Globus pallidus (tissue), 1 donor: ENCODE measurements around the gene PEAK3.

Experiments used
- DNase-seq: peaks from one replicate; pipeline ENCODE4 v3.0.0-alpha.2; 2015; ENCODE audit warnings: low spot score

Gene PEAK3

DNA sequence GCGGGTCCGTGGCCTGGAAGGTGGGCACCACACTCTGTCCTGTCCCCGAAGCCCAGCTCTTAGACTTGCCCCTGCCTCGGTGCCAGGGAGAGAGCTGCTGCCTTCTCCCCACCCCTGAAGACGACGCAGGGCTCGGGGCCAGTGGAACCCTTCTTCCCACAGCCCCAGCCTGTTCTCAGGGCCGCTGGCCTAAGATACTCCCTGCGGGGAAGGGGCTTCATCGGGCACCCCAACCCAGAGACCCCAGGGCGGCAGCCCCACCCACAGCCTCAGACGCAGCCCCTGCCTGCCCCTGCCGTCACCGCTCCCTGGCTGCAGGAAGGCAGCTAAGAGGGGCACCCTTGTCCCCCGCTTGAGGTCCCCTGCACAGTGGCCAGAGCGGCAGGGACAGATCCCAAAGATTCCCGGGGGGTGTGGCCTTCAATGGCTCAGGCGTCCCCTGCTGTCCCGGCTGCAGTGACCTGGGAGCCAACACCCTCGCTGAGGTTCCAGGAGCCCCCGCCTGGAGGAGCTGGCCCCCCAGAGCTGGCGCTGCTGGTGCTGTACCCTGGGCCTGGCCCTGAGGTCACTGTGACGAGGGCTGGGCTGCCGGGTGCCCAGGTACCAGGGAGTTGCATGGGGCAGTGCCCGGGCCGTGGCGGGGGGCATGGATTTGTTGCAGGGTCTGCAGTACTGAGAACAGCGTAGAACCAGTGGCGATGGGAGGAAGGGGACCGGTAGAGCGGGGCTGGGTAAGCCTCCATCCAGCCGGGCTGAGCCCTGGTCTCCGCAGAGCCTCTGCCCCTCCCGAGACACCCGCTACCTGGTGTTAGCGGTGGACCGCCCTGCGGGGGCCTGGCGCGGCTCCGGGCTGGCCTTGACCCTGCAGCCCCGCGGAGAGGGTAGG, 31.9 kb downstream of the PEAK3 start:
- no peak for DNase-seq

- no peak for DNase-seq
Observed at GRCh38 chr19:2249010-2249866, 32.7 kb downstream of the PEAK3 start, which contains the start of gene AMH. Gene AMH, plus strand, starts transcription at chr19:2249323. Its CDS starts 10 bp downstream, at chr19:2249333.

GRCh38 chr19:2248136-2249009, 33.6 kb downstream of the PEAK3 start:
- no peak for DNase-seq

GRCh38 chr19:2247433-2248101, 34.4 kb downstream of the PEAK3 start:
- DNase-seq: no peak

DNA sequence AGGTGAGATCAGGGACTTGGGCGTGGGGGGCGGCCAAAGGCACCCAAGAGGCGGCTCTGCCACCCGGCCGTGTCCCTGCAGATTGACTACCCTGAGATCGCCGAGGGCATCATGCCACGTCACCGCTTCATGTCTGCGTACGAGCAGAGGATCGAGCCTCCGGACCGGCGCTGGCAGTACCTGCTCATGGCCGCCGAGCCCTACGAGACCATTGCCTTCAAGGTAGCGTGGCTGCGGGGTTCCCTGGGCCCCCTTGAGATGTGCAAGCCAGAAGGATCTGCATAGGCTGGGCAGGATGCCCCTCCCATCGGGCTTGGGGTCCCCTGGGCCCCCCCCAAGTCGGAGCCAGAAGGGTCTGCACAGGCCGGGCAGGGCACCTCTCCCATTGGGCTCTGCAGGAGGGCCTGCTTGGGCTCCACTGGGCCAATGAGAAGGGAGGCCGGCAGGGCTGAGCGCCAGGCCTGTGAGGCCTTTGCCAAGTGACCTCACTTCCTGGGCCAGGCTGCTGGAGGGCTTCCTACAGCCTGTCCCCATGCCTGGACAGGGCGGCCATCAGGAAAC, 35.1 kb downstream of the PEAK3 start:
- no peak for DNase-seq

- DNase-seq: no peak
Observed at GRCh38 chr19:2246014-2246620, 35.9 kb downstream of the PEAK3 start.

- DNase-seq: no peak
Observed at GRCh38 chr19:2245273-2245672, 36.7 kb downstream of the PEAK3 start.

- DNase-seq: no peak
Observed at GRCh38 chr19:2244486-2244885, 37.5 kb downstream of the PEAK3 start.

GRCh38 chr19:2244125-2244411, 37.9 kb downstream of the PEAK3 start:
- no peak for DNase-seq

- no peak for DNase-seq
Observed at GRCh38 chr19:2243274-2244124, 38.5 kb downstream of the PEAK3 start.

GRCh38 chr19:2242816-2243215, 39.2 kb downstream of the PEAK3 start:
- no peak for DNase-seq

GRCh38 chr19:2242092-2242537, 39.9 kb downstream of the PEAK3 start:
- DNase-seq: no peak

GRCh38 chr19:2240881-2241760, 40.9 kb downstream of the PEAK3 start:
- no peak for DNase-seq

GRCh38 chr19:2239771-2240770, 41.9 kb downstream of the PEAK3 start:
- no peak for DNase-seq

GRCh38 chr19:2239173-2239572, 42.8 kb downstream of the PEAK3 start:
- no peak for DNase-seq

DNA sequence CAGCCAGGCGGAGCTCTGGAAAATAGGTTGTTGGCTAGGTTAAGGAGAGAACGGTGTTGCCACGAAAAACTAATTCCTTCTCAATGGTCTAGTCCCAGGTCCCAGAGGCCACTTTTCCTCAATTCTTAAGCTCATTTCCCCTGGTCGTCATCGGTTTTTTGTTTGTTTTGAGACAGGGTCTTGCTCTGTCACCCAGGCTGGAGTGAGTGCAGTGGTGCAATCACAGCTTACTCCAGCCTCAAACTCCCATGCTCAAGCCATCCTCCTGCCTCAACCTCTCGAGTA, 44.2 kb downstream of the PEAK3 start:
- no peak for DNase-seq

- DNase-seq: no peak
Observed at GRCh38 chr19:2237051-2237868, 44.7 kb downstream of the PEAK3 start.
